ENCODE measurements around the gene ANXA4.

ANXA4 gene

GRCh38 chr2:69779258-69780001, 37.5 kb downstream of the ANXA4 start:
- DNase-seq (ENCODE audit: low read depth in 1 of 2, low spot score in 1 of 2), result no peak

DNA sequence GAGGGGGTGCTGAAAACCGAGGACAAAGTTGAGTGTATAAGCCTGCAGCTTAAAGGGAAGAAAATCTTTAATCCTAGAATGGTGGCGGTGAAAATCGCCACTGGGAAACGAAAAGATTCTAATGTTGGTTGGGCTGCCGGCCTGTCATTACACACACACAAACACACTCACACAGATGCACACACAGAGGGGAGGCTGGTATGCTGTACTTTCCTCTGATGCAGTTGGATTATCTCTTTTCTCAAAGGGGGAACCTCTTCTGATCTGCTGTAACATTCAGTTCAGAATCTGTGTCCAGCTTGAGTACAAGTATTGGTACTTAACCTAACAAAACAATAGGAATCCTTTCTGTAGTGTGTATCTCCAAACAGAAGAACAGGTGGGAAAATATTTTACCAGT, 39.0 kb downstream of the ANXA4 start:
- in situ Hi-C loops (cut with HindIII; ENCODE audit: low pct_unique_long_range_greater_than_20kb, low sequenced_read_pairs), result no loop called here
- DNase-seq (ENCODE audit: low read depth in 1 of 2, low spot score in 1 of 2), result no peak
- no peak for TF ChIP-seq JUND (IDR thresholded peaks at IDR 0.05; ENCODE audit: low read depth)

More at GRCh38 chr2:69779258-69780001, 37.5 kb downstream of the ANXA4 start:
- no peak for TF ChIP-seq JUND (IDR thresholded peaks at IDR 0.05; ENCODE audit: low read depth)
- in situ Hi-C loops (cut with HindIII; ENCODE audit: low pct_unique_long_range_greater_than_20kb, low sequenced_read_pairs), result no loop called here

GRCh38 chr2:69781321-69782248, 39.7 kb downstream of the ANXA4 start:
- in situ Hi-C loops (cut with HindIII; ENCODE audit: low pct_unique_long_range_greater_than_20kb, low sequenced_read_pairs), result no loop called here
- DNase-seq (ENCODE audit: low read depth in 1 of 2, low spot score in 1 of 2), result peak in 1 of 2 experiments; percentile 16
- TF ChIP-seq JUND (IDR thresholded peaks at IDR 0.05; ENCODE audit: low read depth), result no peak

- in situ Hi-C loops (cut with HindIII; ENCODE audit: low pct_unique_long_range_greater_than_20kb, low sequenced_read_pairs), result no loop called here
- no peak for TF ChIP-seq JUND (IDR thresholded peaks at IDR 0.05; ENCODE audit: low read depth)
- DNase-seq (ENCODE audit: low read depth in 1 of 2, low spot score in 1 of 2), result no peak
Measured at GRCh38 chr2:69784228-69784627, 42.3 kb downstream of the ANXA4 start.

- in situ Hi-C loops (cut with HindIII; ENCODE audit: low pct_unique_long_range_greater_than_20kb, low sequenced_read_pairs), result no loop called here
- TF ChIP-seq JUND (IDR thresholded peaks at IDR 0.05; ENCODE audit: low read depth), result no peak
- no peak for DNase-seq (ENCODE audit: low read depth in 1 of 2, low spot score in 1 of 2)
Measured at GRCh38 chr2:69785358-69785757, 43.4 kb downstream of the ANXA4 start.

DNA sequence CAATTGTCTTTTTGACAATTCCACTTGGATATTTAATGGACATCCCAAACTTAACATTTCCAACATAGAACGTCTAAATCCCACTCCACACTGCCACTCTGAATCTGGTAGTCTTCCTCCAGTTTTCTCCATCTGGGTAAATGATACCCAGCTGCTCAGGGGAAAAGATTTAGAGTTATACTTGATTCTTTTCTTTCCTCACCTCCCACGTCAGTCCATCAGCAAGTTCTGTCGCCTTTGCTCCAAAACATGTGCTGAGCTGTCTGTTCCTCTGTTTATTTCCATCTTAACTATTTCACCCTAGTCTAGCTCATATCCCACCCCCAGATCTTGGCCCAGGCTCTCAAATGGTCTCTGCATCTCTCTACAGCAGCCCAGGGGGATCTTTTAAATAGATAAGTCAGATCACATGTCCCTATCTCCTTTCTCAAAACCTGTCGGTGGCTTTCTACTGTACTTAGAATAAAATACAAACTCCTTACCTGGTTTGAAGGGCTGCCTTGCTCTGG, 44.2 kb downstream of the ANXA4 start:
- TF ChIP-seq JUND (IDR thresholded peaks at IDR 0.05; ENCODE audit: low read depth), result no peak
- DNase-seq (ENCODE audit: low read depth in 1 of 2, low spot score in 1 of 2), result no peak
- in situ Hi-C loops (cut with HindIII; ENCODE audit: low pct_unique_long_range_greater_than_20kb, low sequenced_read_pairs), result no loop called here

GRCh38 chr2:69789175-69789721, 47.3 kb downstream of the ANXA4 start:
- TF ChIP-seq JUND (IDR thresholded peaks at IDR 0.05; ENCODE audit: low read depth), result no peak
- in situ Hi-C loops (cut with HindIII; ENCODE audit: low pct_unique_long_range_greater_than_20kb, low sequenced_read_pairs), result no loop called here
- DNase-seq (ENCODE audit: low read depth in 1 of 2, low spot score in 1 of 2), result no peak

DNA sequence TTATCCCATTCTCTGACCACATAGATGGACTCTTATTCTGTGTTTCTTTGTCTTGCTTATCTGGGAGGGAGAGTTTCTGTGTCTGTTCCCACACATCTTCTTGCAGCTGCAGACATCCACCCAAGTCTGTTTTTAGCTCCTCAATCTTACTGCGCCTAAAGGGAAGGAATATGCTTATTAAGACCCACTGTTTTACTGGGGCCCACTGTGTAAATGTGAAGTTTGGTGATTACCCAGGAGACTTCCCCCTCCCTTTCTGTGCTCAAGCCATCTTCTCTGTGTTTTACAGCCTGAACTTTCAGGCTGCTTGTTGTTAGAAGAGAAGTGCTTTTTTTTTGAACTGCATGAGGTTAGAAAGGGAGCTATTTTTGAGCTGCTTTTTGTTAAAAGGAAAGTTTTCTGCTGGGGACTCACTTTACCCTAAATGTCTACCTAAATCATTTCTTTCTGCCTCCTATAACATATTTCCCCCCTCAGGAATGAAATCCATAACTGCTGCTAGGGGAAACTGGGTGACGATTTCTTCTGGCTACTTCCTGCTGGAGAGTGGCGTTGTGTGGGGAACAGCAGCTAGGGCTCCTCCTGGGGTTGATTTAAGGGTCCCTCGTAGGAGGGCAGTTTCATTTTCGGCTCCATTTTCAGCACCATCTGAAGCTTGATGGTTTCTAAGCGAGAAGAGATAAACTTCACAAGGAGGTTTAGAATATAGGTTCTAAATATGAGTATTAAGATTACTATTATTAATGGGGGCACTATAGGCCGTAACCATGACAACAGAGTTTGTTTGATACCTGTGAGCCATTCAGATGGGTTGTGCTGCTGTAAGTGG, 48.1 kb downstream of the ANXA4 start:
- no peak for DNase-seq (ENCODE audit: low read depth in 1 of 2, low spot score in 1 of 2)
- in situ Hi-C loops (cut with HindIII; ENCODE audit: low pct_unique_long_range_greater_than_20kb, low sequenced_read_pairs), result no loop called here
- TF ChIP-seq JUND (IDR thresholded peaks at IDR 0.05; ENCODE audit: low read depth), result no peak

DNA sequence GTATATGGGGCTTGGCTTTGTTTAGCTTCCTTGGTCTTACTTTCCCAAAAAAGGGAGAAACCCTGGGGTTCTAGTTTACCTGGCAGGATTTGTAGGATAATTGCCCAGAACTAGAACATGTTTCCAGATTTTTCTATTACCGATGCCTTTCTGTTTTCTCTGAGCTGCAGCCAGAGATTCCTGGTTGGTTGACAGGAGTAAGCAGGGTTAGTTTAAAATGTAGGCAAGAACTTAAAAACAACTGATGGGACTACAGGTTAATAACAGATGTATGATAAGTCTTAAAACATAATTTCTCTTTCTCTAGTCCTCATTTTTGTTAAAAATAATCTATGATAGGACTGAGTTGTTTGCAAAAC, 48.6 kb downstream of the ANXA4 start:
- in situ Hi-C loops (cut with HindIII; ENCODE audit: low pct_unique_long_range_greater_than_20kb, low sequenced_read_pairs), result no loop called here
- no peak for TF ChIP-seq JUND (IDR thresholded peaks at IDR 0.05; ENCODE audit: low read depth)
- DNase-seq (ENCODE audit: low read depth in 1 of 2, low spot score in 1 of 2), result no peak

GRCh38 chr2:69791045-69791444, 49.1 kb downstream of the ANXA4 start:
- in situ Hi-C loops (cut with HindIII; ENCODE audit: low pct_unique_long_range_greater_than_20kb, low sequenced_read_pairs), result no loop called here
- DNase-seq (ENCODE audit: low read depth in 1 of 2, low spot score in 1 of 2), result no peak
- no peak for TF ChIP-seq JUND (IDR thresholded peaks at IDR 0.05; ENCODE audit: low read depth)

GRCh38 chr2:69796174-69796573, 54.2 kb downstream of the ANXA4 start:
- in situ Hi-C loops (cut with HindIII; ENCODE audit: low pct_unique_long_range_greater_than_20kb, low sequenced_read_pairs), result no loop called here
- DNase-seq (ENCODE audit: low read depth in 1 of 2, low spot score in 1 of 2), result no peak
- no peak for TF ChIP-seq JUND (IDR thresholded peaks at IDR 0.05; ENCODE audit: low read depth)

- no peak for TF ChIP-seq JUND (IDR thresholded peaks at IDR 0.05; ENCODE audit: low read depth)
- no peak for DNase-seq (ENCODE audit: low read depth in 1 of 2, low spot score in 1 of 2)
- in situ Hi-C loops (cut with HindIII; ENCODE audit: low pct_unique_long_range_greater_than_20kb, low sequenced_read_pairs), result no loop called here
Measured at GRCh38 chr2:69797235-69797634, 55.3 kb downstream of the ANXA4 start.
